GM12864 (cell line): Measurements from ENCODE around the gene ATP2B3.

Experiments used
- DNase-seq: peaks from one replicate; pipeline ENCODE4 v3.0.0-alpha.2; 2011; ENCODE audit warnings: low read depth
- H3K4me3 ChIP-seq: 2 replicates; pipeline ENCODE4 v1.5.1; 2011; ENCODE audit warnings: mild to moderate bottlenecking, low read depth, low read length, control low read depth
- CTCF ChIP-seq: IDR thresholded peaks from 2 replicates; pipeline ENCODE4 v1.5.1; 2011; ENCODE audit warnings: low read depth, mild to moderate bottlenecking, moderate library complexity, low read length, control low read depth, inconsistent platforms; ENCODE audit errors: missing control alignments

ATP2B3 gene

GRCh38 chrX:153561337-153561736 lies 43.9 kb downstream of the ATP2B3 start:
- H3K4me3 ChIP-seq: no peak overlapping the region
- no peak for DNase-seq
- no peak for TF ChIP-seq CTCF

DNA sequence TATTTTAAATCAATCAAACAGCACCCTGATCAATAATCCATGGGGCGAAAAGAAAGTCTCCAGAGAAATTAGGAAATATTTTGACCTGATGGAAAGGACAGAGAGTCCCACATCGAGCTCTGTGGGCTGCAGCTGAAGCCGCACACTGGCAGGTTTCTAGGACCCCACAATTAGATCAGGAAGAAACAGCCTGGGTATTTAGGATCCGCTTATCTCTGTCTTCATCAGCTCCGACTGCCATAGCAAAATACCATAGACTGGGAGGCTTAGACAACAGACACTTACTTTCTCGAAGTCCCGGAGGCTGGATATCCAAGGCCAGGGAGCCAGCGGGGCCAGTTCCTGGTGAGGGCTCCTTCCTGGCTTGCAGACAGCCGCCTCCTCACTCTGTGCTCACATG lies 45.1 kb downstream of the ATP2B3 start:
- no peak for TF ChIP-seq CTCF
- no peak for DNase-seq
- no peak overlapping the region for H3K4me3 ChIP-seq

- no peak for DNase-seq
- no peak overlapping the region for H3K4me3 ChIP-seq
- no peak for TF ChIP-seq CTCF
Observed at GRCh38 chrX:153564047-153564606, 46.7 kb downstream of the ATP2B3 start.

DNA sequence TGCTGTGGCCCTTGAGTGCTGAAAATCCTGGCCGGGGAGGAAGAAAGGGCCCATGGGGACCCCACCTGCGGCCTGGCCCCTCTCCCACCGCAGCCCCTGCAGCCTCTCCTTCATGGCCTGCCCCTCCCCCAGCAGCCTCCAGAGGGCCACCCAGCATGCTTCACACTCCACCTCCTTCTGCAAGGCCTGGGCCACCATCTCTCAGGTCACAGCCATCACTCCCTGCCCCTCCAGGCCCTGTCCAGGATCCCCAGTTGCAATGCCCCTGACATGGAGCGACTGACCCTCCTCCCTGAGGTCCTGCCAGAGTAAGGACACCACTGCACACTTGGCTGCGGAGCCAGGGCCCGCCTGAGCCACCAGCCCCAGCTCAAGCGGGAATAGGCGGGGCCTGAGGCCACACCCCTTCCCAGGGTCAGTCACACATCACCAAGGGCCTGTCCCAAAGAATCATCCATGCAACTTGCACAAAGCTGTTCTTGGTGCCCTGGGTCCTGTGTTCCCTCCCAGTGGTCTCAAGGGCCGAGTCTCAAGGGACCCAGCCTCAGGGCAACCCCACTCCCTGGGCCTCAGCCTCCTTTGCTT lies 48.6 kb downstream of the ATP2B3 start:
- DNase-seq: no peak
- no peak for TF ChIP-seq CTCF
- no peak overlapping the region for H3K4me3 ChIP-seq

DNA sequence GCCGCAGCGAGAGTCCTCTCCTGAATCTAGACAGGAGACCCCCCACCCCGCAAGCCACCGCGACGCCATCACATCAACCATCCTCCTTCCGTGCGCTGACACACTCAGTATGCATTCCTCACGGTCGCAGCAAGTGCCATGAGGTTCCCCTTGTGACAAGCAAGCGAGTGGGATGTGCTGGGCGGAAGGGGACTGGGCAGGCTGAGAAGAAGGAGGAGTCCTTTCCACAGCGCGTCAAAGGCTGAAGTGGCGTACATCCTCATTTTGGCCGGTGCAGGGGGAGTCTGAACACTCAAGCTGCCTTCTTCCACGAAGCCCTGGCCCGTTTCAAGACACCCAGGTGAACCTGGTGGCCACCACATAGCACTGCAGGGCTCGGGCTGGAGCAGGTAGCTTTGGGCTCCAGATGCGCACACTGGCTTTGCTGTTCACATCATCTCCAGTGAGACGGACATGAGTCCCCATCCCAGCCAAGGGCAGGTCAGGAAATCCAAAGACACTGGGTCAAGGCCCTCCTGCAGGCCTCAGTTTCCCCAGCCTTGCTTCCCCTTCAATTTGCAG lies 51.1 kb downstream of the ATP2B3 start:
- no peak overlapping the region for H3K4me3 ChIP-seq
- peak; percentile 41 for TF ChIP-seq CTCF
- DNase-seq: no peak

GRCh38 chrX:153569475-153569874 lies 52.0 kb downstream of the ATP2B3 start:
- no peak for TF ChIP-seq CTCF
- no peak overlapping the region for H3K4me3 ChIP-seq
- DNase-seq: no peak

DNA sequence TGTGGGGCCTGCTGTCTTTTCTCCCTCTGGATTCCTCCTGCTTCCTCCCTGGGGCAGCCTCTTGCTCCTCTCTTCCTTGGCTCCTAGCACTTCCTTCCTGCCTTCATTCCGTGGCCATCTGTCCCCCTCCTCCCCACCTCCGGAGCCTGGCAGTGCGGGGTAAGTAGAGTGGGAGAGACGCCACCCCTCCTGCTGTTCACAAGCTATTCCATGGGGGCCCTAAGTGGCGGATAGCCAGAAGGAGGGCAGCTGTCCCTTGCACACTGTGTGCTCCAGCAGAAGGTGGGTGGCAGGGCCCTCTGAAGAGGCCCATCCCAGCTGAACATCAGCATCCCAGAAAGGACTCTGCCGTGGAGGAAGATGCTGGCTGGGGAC lies 54.1 kb downstream of the ATP2B3 start:
- no peak for TF ChIP-seq CTCF
- no peak overlapping the region for H3K4me3 ChIP-seq
- no peak for DNase-seq
